Adrenal gland (tissue), 12 donors: Measurements from ENCODE around the gene ABTB2. TPM values are rescaled to one million over a fixed set of nuclear protein-coding genes. Genes with fewer than 3 reads are reported as not detected.

Experiments used
- DNase-seq, 7 donors: peaks; one replicate each; pipeline ENCODE4 v3.0.0-alpha.2; 2019 to 2020
- H3K27ac ChIP-seq, 5 donors: fragments of 200-600 bp; sonication (generic) in 4 of 5; 1 replicate in 3 of 5; 2 replicates in 2 of 5; pipeline versions ENCODE4 v1.5.1 to v1.8.0; 2016 to 2020; ENCODE audit warnings: mild to moderate bottlenecking in 1 of 5
- H3K27me3 ChIP-seq: fragments of 200-600 bp; 2 replicates; pipeline ENCODE4 v1.8.0; 2021
- H3K36me3 ChIP-seq, 2 donors: fragments of 200-600 bp; replicated peaks in 1 of 2; 1 replicate in 1 of 2; 2 replicates in 1 of 2; pipeline versions ENCODE4 v1.5.1 to v1.8.0; 2018 to 2022
- H3K4me1 ChIP-seq, 2 donors: fragments of 200-600 bp; replicated peaks in 1 of 2; 1 replicate in 1 of 2; 2 replicates in 1 of 2; pipeline versions ENCODE4 v1.5.1 to v1.8.0; 2018 to 2021
- H3K4me3 ChIP-seq, 4 donors: fragments of 200-600 bp; sonication (generic) in 3 of 4; one replicate each; pipeline ENCODE4 v1.5.1; 2016 to 2018
- H3K9me3 ChIP-seq, 3 donors: fragments of 200-600 bp; sonication (generic) in 1 of 3; replicated peaks in 1 of 3; 1 replicate in 2 of 3; 2 replicates in 1 of 3; pipeline versions ENCODE4 v1.5.1 to v1.8.0; 2016 to 2021
- POLR2A ChIP-seq, 2 donors: fragments of 450-650 bp; IDR thresholded peaks; one replicate each; pipeline ENCODE4 v1.6.1; 2017; ENCODE audit warnings: antibody characterized with exemption in 2 of 2, mild to moderate bottlenecking in 2 of 2, moderate library complexity in 1 of 2
- WGBS, 4 donors: extraction: QIAGEN DNeasy Blood & Tissue Kit in 2 of 4; methylation state at CpG; one replicate each; pipeline versions ENCODE4 v1.1.5 to v1.1.7; 2013 to 2017; 5-methylcytosine and 5-hydroxymethylcytosine counted together
- intact Hi-C, 2 donors: fragments of 100-400 bp; cut with DNase I; formaldehyde crosslinking; loops; one replicate each; pipeline versions ENCODE4 v1.14.1 to v1.15.0; 2022 to 2023
- polyA plus RNA-seq, 3 donors: library from polyadenylated mRNA; stranded (reverse); fragments of 200-250 nt in 2 of 3; fragments of 350-450 nt in 1 of 3; fragmentation: Illumina TruSeq in 1 of 3; extraction: RNeasy Lipid Tissue Mini Kit (QIAGEN cat#74804) in 1 of 3; gene quantifications; one replicate each; pipeline ENCODE4 v1.2.3, GENCODE V29; 2013 to 2014
- total RNA-seq, 9 donors: library from RNA; depleted of rRNA in 4 of 9; stranded (reverse); fragments of >200 nt in 4 of 9; fragments of 120-200 nt in 1 of 9; fragmentation: NEBNext Ultra II Directional in 1 of 9; extraction: Animal tissue kit (Norgen Biotek cat#: 25700) in 1 of 9; gene quantifications; one replicate each; pipeline versions ENCODE4 v1.1.0 to v1.2.4, GENCODE V29; 2013 to 2023
- TF ChIP-seq, protein P1 (sequence below), 6 experiments: fragments of 450-650 bp in 4 of 6; fragments of 200-600 bp in 2 of 6; sonication (generic) in 1 of 6; IDR thresholded peaks; 1 replicate in 5 of 6; 2 replicates in 1 of 6; pipeline versions ENCODE4 v1.5.1 to v1.8.0; 2016 to 2021; ENCODE audit warnings: antibody characterized with exemption in 6 of 6, mild to moderate bottlenecking in 2 of 6, moderate library complexity in 1 of 6
- donor health status: healthy with polysubstance abuse.
- donor health status: Bipolar disorder and iron deficiency.
- donor health status: DM: yes; HTN: yes; CAD: no.
- donor health status: DM: no; HTN: no; CAD: no.
- donor health status: DM: no; HTN: no; CAD: no.
- donor health status: DM: yes; HTN: yes; CAD: no.

Gene ABTB2
- total and polyA plus RNA-seq, 12 donors: 1.9 to 32.3 (median 6.1) TPM

DNA sequence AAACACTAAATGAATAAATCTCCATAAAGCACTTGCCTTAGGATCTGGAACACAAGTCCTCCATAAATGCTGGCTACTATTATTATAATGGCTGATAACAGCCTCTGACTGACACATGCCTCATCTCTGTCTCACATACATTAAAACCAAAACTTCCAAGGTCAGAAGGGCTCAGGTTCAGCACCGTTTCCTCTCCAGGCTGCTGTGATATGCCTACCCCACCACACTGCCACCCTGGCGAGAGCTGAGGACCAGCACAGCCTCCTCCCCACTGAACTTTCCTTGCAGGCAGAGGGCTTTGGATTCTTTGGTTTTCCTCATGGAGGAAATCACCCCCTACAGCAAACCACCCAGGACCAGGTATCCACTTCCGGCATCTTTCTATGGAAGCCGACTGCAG is 112.8 kb downstream of the ABTB2 start:
- DNase-seq: no peak
- H3K4me1 ChIP-seq: peaks cover 11 to 21% of the 10 kb centered on the region in 2 donors
- TF ChIP-seq, protein P1, sequence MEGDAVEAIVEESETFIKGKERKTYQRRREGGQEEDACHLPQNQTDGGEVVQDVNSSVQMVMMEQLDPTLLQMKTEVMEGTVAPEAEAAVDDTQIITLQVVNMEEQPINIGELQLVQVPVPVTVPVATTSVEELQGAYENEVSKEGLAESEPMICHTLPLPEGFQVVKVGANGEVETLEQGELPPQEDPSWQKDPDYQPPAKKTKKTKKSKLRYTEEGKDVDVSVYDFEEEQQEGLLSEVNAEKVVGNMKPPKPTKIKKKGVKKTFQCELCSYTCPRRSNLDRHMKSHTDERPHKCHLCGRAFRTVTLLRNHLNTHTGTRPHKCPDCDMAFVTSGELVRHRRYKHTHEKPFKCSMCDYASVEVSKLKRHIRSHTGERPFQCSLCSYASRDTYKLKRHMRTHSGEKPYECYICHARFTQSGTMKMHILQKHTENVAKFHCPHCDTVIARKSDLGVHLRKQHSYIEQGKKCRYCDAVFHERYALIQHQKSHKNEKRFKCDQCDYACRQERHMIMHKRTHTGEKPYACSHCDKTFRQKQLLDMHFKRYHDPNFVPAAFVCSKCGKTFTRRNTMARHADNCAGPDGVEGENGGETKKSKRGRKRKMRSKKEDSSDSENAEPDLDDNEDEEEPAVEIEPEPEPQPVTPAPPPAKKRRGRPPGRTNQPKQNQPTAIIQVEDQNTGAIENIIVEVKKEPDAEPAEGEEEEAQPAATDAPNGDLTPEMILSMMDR (IDR thresholded peaks at IDR 0.05): no peak
- TF ChIP-seq POLR2A (IDR thresholded peaks at IDR 0.05): no peak
- WGBS, 4 donors: 89 to 96% (median 93%) methylated on average over 4 of the region's 4 CpGs
- H3K4me3 ChIP-seq: no peak overlapping the region
- H3K27me3 ChIP-seq: no peaks in the 10 kb centered on the region
- H3K9me3 ChIP-seq: no peaks in the 10 kb centered on the region
- no peak overlapping the region for H3K27ac ChIP-seq
- intact Hi-C loops: loop anchor here in 1 of 2 donors (10.0 kb wide), 1 partner anchor 110 kb away; the partner anchor contains the start of gene ABTB2
- H3K36me3 ChIP-seq: no peaks in the 10 kb centered on the region

DNA sequence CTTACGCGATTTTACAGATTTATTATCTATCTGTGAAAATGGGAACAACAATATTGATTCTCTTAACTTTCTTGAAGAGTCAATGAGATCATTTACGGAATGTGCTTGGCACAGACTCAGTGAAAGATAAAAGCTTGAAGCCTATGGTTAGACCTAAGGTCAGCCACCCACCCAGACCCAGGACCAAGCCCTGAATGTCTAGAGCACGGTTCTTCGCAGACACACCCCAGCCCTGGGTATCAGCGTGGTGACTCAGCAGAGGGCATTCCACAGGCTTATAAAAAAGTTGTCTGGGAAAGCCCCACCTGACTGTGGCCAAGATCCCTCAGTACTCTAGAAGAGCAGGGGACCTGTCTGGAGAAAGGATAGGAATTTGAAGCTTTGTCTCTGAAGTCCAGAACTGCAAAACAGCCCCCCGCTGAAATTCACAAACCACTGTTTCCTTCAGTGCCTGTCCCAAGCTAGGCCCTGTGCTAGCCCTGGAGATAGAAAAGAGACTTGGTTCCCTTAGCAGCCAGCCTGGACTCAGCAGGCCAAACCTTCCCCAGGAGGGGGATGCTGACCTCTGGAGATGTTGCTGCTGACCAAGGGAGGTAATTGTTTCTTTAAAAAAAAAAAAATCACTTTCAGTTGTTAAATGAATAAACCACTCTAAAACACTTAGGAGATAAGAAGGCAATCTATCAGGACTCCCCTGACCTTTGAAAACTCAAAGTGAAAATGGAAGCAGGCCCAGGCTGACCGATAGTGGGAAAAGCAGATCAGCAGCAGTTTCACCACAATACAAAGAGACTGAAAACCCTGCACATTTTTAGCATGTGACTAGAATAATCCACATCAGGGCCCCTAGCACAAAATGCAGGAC is 114.0 kb downstream of the ABTB2 start:
- no peaks in the 10 kb centered on the region for H3K27me3 ChIP-seq
- H3K4me3 ChIP-seq: no peak overlapping the region
- H3K27ac ChIP-seq: peak overlapping the region in 3 of 5 donors; percentile 15 to 66 (median 61)
- H3K4me1 ChIP-seq: peaks cover 11 to 21% of the 10 kb centered on the region in 2 donors
- no peaks in the 10 kb centered on the region for H3K36me3 ChIP-seq
- no peaks in the 10 kb centered on the region for H3K9me3 ChIP-seq
- WGBS, 4 donors: 65 to 76% (median 69%) methylated on average over 7 to 8 of the region's 8 CpGs
- no peak for TF ChIP-seq POLR2A (IDR thresholded peaks at IDR 0.05)
- TF ChIP-seq, protein P1 (IDR thresholded peaks at IDR 0.05): no peak
- intact Hi-C loops: loop anchor here in 1 of 2 donors (10.0 kb wide), 1 partner anchor 111 kb away; the partner anchor contains the start of gene ABTB2
- peak in 6 of 7 donors; percentile 48 to 63 (median 62) for DNase-seq

DNA sequence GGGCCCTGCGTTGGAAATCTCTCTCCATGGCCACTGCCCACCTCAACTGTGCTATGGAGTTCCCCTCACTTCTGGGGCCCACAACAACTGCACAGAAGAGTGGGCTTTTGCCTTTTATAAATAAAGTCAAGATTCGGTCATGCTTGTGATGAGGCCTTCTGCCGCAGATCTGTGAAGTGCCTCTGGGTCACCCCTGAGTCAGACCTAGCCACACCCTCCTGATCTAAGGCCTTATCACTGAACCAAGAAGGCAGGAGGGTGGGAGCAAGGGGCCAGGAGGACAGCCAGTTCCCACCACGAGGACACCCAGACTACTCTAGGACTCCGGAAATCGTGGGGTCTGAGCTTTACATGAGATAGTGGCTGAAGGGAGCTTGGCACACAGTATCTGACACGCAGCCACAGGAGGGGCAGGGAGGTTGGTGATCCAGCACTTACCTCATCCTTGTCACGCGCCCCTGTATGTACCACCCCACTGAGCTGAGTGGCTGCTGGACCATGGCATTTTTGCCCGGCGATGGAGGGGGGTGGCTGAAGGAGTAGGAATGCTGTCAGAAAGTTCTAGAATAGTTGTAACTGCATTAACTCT is 115.7 kb downstream of the ABTB2 start:
- Histone ChIP-seq H3K4me1 (peaks cover 11 to 21% of the 10 kb centered on the region in 2 donors), H3K36me3 (no peaks in the 10 kb centered on the region), H3K27ac (no peak overlapping the region), H3K27me3 (no peaks in the 10 kb centered on the region), H3K9me3 (no peaks in the 10 kb centered on the region), H3K4me3 (no peak overlapping the region)
- DNase-seq: no peak
- WGBS, 4 donors: 84 to 91% (median 87%) methylated on average over 5 to 11 of the region's 11 CpGs
- intact Hi-C loops: loop anchor here in 1 of 2 donors (10.0 kb wide), 1 partner anchor 113 kb away; the partner anchor contains the start of gene ABTB2
- TF ChIP-seq, protein P1 (IDR thresholded peaks at IDR 0.05): no peak
- no peak for TF ChIP-seq POLR2A (IDR thresholded peaks at IDR 0.05)

DNA sequence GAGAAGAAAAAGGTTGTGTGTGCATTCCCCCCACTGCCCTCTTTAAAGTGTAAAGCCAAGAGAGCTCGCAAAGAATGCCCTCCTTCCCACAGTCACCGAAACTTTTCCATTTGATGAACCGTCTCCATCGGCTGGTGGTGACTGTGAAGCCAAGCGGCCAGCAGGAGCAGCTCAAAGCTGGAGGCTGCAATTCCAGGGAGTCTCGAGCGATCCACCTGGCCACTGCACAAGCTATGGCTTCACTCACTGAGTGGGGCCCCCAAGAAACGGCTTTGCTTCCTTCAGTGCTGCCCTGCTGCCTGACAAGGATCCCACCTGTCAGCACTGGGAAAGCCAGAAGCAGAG is 117.7 kb downstream of the ABTB2 start:
- TF ChIP-seq, protein P1 (IDR thresholded peaks at IDR 0.05): no peak
- TF ChIP-seq POLR2A (IDR thresholded peaks at IDR 0.05): no peak
- Histone ChIP-seq H3K9me3 (no peaks in the 10 kb centered on the region), H3K27ac (no peak overlapping the region)

More for the DNA sequence above, 117.7 kb downstream of the ABTB2 start:
- DNase-seq: no peak
- WGBS, 4 donors: 90 to 94% (median 93%) methylated on average over 8 of the region's 8 CpGs
- Histone ChIP-seq H3K36me3 (no peaks in the 10 kb centered on the region), H3K27me3 (no peaks in the 10 kb centered on the region), H3K4me3 (no peak overlapping the region), H3K4me1 (peaks cover 11 to 18% of the 10 kb centered on the region in 2 donors)
- intact Hi-C loops: loop anchor here in 1 of 2 donors (10.0 kb wide), 1 partner anchor 115 kb away; the partner anchor contains the start of gene ABTB2
